ENCODE results near the gene C2orf78. TPM values are rescaled to one million over a fixed set of nuclear protein-coding genes. Genes with fewer than 3 reads are reported as not detected.

C2orf78 gene
- total RNA-seq, 1 donor from 2014 or later, result not detected

Other genes with a start within 250 kb of the C2orf78 start
- gene NAT8, start 141.8 kb upstream of the C2orf78 start, total RNA-seq (ENCODE audit: unreplicated experiment), result not detected
- gene TPRKB, start 46.8 kb upstream of the C2orf78 start, total RNA-seq (ENCODE audit: unreplicated experiment), result 33.3 TPM
- gene DUSP11, start 4.1 kb upstream of the C2orf78 start, total RNA-seq (ENCODE audit: unreplicated experiment), result 32.4 TPM
- gene STAMBP, start 44.8 kb downstream of the C2orf78 start, total RNA-seq (ENCODE audit: unreplicated experiment), result 29.2 TPM
- 8.3 TPM for gene ACTG2, start 108.8 kb downstream of the C2orf78 start, total RNA-seq (ENCODE audit: unreplicated experiment)
- 68.3 TPM for gene DGUOK, start 142.7 kb downstream of the C2orf78 start, total RNA-seq (ENCODE audit: unreplicated experiment)
- 23.0 TPM for gene TET3, start 200.7 kb downstream of the C2orf78 start, total RNA-seq (ENCODE audit: unreplicated experiment)

Data from endothelial cell (in vitro differentiated cells).